Activated T-cell treated with anti-CD3 and anti-CD28 coated beads, Interleukin-2, amount 50 U/mL, for 48 hours (primary cell): ENCODE data around the gene DLX3.

Source experiments
- DNase-seq, 2 experiments: peaks; one replicate each; pipeline ENCODE4 v3.0.0-alpha.2; 2020

DLX3 gene

GRCh38 chr17:49991409-49991808 lies 3.6 kb downstream of the DLX3 start:
- no peak for DNase-seq

GRCh38 chr17:49990921-49991320 lies 4.1 kb downstream of the DLX3 start:
- peak in 1 of 2 experiments; percentile 8 for DNase-seq

DNA sequence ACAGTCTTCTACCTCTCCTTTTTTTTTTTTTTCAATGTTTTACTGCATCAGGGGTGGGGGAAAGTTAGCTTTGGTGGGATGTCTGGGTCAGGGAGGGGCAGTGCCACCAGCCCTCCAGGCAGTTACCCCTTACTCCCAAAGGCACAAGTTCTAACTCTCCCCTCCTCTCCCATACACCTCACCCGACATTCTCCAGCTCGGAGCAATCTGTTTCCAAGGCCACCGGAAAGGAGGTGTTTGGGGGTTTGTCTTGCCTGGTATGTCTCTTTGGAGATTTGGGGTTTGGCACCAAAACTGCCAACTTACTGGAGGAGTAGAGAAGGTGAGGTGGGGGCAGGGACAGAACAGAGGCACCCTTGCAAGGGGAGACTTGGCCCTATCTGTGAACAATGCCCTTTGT lies 4.7 kb downstream of the DLX3 start:
- DNase-seq, result no peak

DNA sequence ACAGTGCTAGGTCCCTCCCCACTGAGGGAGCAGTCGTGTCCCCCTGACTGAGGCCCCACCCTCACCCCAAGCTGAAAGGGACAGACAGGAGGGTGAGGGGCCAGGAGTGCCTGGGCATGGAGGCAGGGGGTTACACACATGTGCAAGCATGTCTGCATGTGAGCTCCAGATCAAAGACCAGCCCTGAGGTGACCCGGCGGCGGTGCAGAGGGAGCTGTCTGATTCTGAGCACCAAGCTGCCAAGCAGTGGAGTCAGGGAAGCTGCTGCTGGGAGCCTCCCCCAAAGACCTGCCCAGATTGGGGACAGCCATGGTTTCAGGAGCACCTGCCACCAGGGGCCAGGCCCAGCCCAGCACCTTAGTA lies 5.5 kb downstream of the DLX3 start:
- no peak for DNase-seq

- peak in 1 of 2 experiments; percentile 16 for DNase-seq
These were observed 7.2 kb downstream of the DLX3 start for GRCh38 chr17:49987681-49988441.

DNA sequence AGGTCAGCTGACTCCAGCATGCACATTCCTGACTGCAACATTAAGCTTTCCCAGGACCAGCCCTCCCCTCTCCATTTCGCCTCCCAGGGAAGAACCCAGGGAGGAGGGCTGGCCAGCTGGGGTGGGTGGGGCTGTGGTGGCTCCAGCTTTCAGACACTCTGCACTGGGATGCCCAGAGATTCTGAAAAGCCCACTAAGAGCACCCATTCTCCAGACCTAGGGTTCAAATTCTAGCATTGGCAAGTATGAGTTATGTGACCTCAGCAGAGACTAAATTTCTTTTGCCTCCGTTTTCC lies 7.8 kb downstream of the DLX3 start:
- peak in 1 of 2 experiments; percentile 4 for DNase-seq

GRCh38 chr17:49986396-49987289 lies 8.4 kb downstream of the DLX3 start:
- DNase-seq, result no peak

- DNase-seq, result no peak
These were observed 9.6 kb downstream of the DLX3 start for GRCh38 chr17:49985310-49985990.

- no peak for DNase-seq
These were observed 10.2 kb downstream of the DLX3 start for GRCh38 chr17:49984776-49985175.

- DNase-seq, result no peak
These were observed 10.7 kb downstream of the DLX3 start for GRCh38 chr17:49984283-49984682.

DNA sequence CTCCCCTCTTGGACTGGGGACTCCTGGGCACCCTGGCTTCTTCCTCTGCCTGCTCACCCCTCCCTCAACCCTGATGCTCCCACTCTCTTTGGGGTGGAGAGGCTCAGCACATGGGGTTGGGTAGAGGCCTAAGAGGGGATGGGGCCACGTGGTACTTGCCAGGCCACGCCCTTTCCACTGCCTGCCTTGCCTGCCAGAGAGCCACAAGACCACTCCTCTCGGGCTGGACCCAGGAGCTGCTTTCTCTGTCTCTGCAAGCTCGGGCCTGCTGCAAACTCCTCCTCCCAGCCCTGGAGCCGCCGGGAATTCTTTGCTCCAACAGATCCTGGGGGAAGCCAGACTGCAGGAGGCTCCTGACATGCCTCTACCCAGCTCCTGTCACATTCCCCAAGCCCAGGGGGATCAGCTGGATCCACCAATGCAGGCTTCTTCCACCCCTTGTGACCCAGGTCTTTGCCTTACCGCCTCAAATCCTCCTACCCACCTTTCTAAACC lies 14.3 kb downstream of the DLX3 start:
- no peak for DNase-seq

DNA sequence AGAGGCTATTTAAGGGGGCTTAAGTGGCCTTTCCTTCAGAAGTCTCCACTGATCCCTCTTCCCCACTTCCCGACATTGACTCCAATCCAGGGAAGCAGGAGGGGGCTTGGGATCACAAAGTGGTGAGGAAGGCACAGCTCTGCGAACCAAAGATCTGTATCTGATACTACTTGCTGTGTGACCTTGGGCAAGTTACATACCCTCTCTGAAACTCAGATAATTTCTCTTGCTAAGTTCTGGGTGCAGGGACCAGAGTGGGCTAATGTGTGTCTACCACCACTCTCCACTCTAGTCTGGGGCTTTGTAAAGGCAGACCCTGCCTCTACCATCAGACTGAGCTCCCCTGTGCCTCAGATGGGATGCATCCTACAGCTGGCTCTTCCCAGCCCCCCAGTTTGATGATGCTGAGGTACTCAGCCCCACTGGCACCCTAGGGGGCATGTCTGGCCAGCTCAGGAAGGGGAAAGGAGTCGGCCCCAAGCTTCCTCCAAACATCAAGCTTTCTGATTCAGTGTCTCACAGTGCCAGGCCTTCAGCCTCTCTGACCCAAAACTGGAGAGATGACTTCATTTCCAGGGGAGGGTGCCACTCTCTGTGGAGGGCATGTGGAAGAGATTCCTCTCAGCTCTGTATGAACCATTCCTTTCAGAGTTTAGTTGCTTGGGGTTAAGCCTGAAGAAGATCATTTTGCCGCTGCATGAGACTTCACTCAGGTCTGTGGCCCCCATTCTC lies 15.1 kb downstream of the DLX3 start:
- DNase-seq, result no peak

DNA sequence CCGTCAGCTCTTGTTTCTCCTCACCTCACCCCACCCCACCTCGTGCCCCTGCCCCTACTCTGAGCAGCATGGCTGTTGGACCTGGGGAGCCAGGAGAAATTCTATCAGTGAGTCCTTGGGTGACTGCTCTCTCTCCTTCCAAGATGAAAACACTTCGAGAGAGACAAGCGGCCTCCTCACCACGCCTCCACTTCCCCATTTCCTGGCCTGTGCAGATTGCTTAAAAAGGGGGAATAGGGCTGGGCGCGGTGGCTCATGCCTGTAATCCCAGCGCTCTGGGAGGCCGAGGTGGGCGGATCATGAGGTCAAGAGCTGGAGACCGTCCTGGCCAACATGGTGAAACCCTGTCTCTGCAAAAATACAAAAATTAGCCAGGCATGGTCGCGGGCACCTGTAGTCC lies 16.5 kb downstream of the DLX3 start:
- DNase-seq, result no peak

DNA sequence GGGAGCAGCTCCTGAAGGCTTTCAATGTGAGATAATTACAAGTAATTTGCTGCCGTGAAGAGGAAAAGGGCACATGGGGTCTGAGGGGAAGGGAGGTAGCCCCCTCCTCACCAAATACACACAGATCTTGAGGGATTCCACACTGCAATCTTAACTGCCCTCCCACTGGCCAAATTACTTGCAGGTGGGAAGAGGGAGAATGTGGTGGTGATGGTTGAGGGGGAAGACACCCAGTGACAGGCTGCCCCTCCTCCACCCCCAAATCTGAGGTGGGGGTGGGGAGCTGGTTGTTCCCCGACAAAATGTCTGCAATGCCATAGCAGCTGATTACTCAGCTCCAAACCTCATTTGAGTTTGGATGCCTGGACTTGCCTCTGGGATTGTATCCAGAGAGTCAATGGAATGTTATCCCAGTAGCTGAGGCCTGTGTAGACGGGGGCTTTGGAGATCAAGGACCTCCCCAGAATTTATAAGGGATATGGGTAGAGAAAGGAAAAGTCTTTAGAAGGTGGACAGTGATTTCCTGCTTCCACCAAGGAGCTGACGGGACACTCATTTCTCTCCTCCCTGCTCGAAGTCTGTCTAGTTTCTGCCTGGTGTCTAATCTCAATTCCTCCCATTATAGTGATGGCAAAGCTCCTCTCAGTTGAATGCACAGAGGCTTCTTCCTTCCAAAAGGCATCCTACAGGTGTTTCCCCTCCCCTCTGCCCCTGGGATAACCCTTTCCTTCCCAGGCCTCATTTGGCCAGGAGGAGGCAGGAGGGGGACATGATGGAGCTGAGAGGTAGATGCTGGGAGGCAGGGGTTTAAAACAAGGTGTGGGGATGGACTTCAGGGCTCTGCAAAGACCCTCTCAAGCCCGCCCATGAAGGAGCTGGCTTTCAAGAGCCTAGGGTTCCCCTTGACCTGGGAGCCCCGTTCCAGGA lies 17.3 kb downstream of the DLX3 start:
- no peak for DNase-seq

GRCh38 chr17:49976828-49977202 lies 18.2 kb downstream of the DLX3 start:
- DNase-seq, result no peak

DNA sequence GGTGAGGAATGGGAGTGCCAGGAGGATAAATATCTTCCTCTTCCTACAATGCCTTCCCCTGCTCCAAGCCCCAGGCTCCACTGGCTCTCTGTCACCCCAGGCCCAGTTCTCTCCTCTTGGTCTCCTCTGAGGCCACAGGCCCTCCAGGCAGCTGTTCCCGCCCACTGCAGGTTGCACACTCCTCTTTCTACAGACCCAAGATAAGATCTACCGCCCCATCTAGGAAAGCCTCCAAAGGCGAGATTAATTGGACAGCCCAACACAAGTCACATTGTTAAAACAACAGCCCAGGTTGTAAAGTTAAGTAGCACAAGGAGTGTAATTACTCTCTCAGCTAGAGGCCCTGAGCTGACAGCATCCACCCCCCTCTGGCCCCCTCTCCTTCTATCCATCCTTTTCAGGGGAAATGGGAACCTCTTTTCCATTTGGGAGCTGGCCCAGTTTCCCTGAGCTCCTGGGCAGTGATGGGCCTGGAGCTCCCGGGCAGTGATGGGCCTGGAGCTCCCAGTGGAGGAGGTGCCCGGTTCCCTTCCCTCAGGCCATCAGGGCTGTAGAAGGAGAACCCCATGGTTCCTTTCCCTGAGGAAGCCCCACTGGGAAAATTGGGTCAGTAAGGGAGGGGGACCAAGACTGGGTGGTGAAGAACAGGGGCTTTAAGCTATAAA lies 18.7 kb downstream of the DLX3 start:
- DNase-seq, result no peak

DNA sequence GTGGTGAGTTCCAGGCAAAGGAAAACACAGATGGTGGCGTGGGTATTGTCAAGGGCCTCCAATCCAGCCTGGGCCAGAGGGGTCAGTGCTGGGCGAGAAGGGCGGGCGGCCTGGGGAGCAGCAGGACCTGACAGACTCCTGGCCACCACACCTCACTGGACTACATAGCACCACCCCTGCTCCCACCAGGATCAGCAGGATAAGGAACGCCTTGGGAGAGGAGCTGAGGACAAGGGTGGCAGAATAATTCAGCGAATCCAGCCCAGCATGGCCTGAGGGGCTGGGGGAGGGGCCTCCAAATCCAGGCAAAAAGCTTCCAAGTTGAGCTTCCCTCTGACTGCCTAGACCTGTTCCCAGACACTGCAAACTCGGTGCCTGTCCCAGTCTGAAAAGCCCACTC lies 19.5 kb downstream of the DLX3 start:
- no peak for DNase-seq

DNA sequence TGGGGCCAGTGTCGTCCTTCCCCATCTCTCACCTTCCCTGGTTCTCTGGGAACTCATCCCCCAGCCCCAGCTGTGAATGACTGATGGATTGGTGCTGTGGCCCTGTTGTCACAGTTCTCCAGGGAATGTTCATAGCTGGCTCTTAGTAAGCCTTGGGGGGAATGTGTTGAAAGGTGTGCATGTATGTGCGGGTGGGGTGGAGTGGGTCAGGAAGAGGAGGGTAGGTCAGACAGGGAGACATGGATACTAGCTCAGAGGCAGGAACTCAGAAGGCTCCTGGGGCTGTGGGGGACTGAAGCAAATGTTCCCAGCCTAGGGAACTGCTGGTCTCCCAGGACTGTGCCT lies 21.8 kb downstream of the DLX3 start:
- DNase-seq, result no peak

GRCh38 chr17:49972486-49973270 lies 22.3 kb downstream of the DLX3 start:
- DNase-seq, result no peak

DNA sequence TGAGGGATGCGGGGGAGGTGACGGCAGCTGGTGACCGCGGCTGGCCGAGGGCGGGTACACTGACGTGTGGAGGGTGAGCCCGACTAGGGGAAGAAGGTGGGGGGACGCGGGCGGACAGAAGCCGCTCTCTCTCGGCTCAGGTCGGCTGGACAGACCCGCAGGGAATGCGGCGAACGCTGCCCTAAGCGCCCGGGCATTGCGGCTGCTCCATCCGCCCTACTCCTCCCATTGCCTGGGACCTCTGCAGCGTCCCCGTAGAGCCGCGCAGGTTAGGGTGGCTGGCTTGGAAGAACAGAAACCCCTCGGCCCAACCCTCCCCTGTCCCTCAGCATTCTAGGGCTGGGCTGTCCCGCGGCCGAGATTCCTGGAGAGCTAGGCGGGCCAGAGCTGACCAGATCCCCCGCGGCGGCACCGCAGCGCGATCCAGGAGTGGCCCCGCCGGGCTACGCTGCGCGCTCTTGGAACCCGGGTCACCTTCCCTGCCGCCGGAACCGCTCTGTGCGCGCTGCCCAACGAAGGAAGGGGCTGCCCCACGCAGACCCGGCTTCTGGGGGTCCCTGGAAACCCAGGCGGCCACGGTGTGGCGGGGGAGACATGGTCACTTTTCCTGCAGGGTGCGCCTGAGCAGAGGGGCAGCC lies 23.1 kb downstream of the DLX3 start:
- no peak for DNase-seq
